GM18505 (cell line): ENCODE data around the gene TBXAS1.
"Not testable (repeated sequence)": the region's sequence is repeated elsewhere in the genome, so short reads cannot be mapped to it uniquely, and the experiment has no call there.

Experiments
- ATAC-seq: cut with Tn5 transposase; IDR thresholded peaks from one replicate; pipeline ENCODE4 v1.9.1; 2021; ENCODE audit not compliant: unreplicated experiment
- POLR2A ChIP-seq: IDR thresholded peaks from 4 replicates; pipeline ENCODE4 v1.6.1; 2011; ENCODE audit warnings: borderline replicate concordance; ENCODE audit not compliant: insufficient read depth, insufficient read length; ENCODE audit errors: extremely low read depth

TBXAS1 gene

GRCh38 chr7:139913845-139914135, 84.7 kb downstream of the TBXAS1 start:
- no peak for ATAC-seq
- TF ChIP-seq POLR2A, result no peak

GRCh38 chr7:139914306-139915267, 85.5 kb downstream of the TBXAS1 start:
- ATAC-seq, result no peak
- no peak for TF ChIP-seq POLR2A

GRCh38 chr7:139915268-139915863, 86.3 kb downstream of the TBXAS1 start:
- no peak for TF ChIP-seq POLR2A
- no peak for ATAC-seq

GRCh38 chr7:139915864-139916716, 87.0 kb downstream of the TBXAS1 start:
- peak; percentile 54 for TF ChIP-seq POLR2A
- peak; percentile 83 for ATAC-seq

- ATAC-seq, result peak; percentile 66
- peak; percentile 51 for TF ChIP-seq POLR2A
Observed at GRCh38 chr7:139916717-139917395, 87.8 kb downstream of the TBXAS1 start.

GRCh38 chr7:139917851-139918250, 88.8 kb downstream of the TBXAS1 start:
- ATAC-seq, result no peak
- TF ChIP-seq POLR2A, result no peak

- no peak for ATAC-seq
- no peak for TF ChIP-seq POLR2A
Observed at GRCh38 chr7:139918480-139918879, 89.4 kb downstream of the TBXAS1 start.

- no peak for TF ChIP-seq POLR2A
- no peak for ATAC-seq
Observed at GRCh38 chr7:139923090-139923489, 94.0 kb downstream of the TBXAS1 start.

GRCh38 chr7:139924461-139924860, 95.4 kb downstream of the TBXAS1 start:
- no peak for TF ChIP-seq POLR2A
- ATAC-seq, result no peak

- not testable (repeated sequence) for ATAC-seq
Observed at GRCh38 chr7:139929221-139929620, 100.2 kb downstream of the TBXAS1 start.

- TF ChIP-seq POLR2A, result no peak
- ATAC-seq, result no peak
Observed at GRCh38 chr7:139930286-139930965, 101.4 kb downstream of the TBXAS1 start.

GRCh38 chr7:139931190-139931934, 102.3 kb downstream of the TBXAS1 start:
- no peak for ATAC-seq
- no peak for TF ChIP-seq POLR2A
